GM18951 (cell line): ENCODE measurements around the gene ATXN10.

Experiments used
- POLR2A ChIP-seq: IDR thresholded peaks from 4 replicates; pipeline ENCODE4 v1.6.1; 2011; ENCODE audit warnings: mild to moderate bottlenecking; ENCODE audit not compliant: insufficient read length, insufficient read depth; ENCODE audit errors: extremely low read depth
- in situ Hi-C: fragments of 300-500 bp; cut with MboI; formaldehyde crosslinking; loops from one replicate; pipeline ENCODE4 v1.12.0; 2022; ENCODE audit warnings: low sequenced_read_pairs, mixed read lengths, inconsistent platforms; ENCODE audit not compliant: unreplicated experiment

ATXN10 gene

GRCh38 chr22:45717789-45718188, 46.2 kb downstream of the ATXN10 start:
- in situ Hi-C loops: no loop called here
- TF ChIP-seq POLR2A: no peak

- no peak for TF ChIP-seq POLR2A
- in situ Hi-C loops: no loop called here
Observed at GRCh38 chr22:45718391-45718790, 46.8 kb downstream of the ATXN10 start.

GRCh38 chr22:45720839-45721378, 49.3 kb downstream of the ATXN10 start:
- TF ChIP-seq POLR2A: no peak
- in situ Hi-C loops: no loop called here

DNA sequence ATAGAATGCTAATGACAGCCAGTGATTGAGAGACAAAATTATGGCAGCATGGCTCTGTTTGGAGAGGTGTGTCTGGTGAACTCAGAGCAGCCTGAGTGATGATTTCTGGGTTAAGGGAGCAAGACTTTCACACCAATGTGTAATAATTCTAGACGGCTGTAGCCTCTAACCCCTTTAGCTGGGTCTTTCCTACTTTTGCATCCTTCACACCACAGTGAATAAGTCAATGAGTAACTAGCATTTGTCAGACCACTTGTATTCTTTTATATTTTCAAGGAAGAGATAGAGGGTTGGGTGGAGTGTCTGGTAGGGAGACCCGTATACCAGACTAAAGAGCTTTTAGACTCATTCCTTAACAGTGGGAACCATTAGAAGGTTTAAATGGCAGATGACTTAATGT, 50.4 kb downstream of the ATXN10 start:
- no peak for TF ChIP-seq POLR2A
- in situ Hi-C loops: no loop called here

DNA sequence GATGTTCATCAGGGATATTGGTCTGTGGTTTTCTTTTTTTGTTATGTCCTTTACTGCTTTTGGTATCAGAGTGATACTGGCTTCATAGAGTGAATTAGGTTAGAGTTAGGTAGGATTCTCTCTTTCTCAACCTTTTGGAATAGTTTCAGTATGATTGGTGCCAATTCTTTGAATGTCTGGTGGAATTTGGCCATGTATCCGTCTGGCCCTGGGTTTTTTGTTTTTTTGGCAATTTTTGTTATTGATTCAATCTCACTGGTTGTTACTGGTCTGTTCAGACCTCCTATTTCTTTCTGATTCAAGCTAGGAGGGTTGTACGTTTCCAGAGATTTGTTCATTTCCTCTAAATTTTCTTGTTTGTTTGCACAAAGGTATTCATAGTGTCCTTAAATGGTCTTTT, 54.4 kb downstream of the ATXN10 start:
- in situ Hi-C loops: no loop called here
- TF ChIP-seq POLR2A: no peak

DNA sequence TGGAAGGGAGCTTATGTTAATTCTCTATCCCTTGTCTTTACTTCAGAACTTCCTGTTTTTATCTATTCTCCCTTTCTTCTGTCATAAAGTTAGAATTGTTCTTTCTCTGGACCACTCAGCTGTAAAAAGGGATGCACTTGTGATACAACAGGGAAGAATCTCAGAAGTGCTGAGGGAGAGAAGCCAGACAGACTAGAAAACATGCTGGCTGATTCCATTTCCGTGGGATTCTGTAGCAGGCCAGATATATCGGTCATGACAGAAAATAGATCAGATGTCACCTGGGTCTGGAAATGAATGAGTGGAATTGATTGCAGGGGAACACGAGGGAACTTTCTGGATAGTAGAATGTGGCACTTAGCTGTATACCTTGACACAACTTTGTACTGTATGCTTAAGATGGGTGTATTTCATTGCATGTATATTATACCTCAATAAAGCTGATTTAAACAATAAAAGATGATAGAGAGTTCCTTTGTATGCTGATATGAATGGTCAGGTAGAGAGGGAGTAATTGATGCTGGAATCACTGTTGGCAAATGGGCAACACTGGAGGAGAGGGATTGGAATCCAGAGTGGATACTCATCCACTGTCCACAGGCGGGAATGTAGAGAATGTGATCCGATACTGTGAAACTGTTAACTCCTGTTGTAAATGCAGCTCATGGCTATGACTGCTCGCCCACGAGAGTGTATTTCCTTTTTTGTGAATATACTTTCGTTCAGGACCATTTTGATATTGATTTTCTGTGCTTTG, 59.6 kb downstream of the ATXN10 start:
- no peak for TF ChIP-seq POLR2A
- in situ Hi-C loops: no loop called here

DNA sequence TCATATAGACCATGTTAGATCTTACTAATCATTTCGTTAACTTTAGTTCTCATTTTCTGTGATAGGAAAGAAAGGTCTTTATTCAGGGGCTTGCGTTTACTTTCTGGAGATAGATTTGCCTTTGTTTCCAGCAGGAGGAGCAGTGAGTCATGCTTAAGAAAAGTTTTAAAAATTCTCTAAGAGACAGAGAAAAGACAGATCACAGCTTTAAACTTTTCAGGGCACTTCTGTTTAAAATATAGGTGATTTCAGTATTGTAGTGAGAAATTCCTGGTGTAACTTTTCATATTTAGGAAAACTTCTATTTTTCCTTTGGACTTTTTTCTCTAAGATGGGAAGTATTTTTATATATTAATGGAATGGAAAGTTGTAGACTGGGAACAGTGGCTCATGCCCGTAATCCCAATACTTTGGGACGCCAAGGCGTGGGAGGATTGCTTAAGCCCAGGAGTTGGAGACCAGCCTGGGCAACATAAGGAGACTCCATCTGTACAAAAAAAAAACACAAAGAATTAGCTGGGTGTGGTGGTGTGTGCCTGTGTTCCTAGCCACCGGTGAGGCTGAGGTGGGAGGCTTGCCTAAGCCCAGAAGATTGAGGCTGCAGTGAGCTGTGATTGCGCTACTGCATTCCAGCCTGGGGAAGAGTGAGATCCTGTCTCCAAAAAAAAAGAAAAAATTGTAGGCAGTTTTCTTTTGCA, 60.3 kb downstream of the ATXN10 start:
- in situ Hi-C loops: no loop called here
- TF ChIP-seq POLR2A: no peak

- in situ Hi-C loops: no loop called here
- no peak for TF ChIP-seq POLR2A
Observed at GRCh38 chr22:45735273-45735672, 63.6 kb downstream of the ATXN10 start.

DNA sequence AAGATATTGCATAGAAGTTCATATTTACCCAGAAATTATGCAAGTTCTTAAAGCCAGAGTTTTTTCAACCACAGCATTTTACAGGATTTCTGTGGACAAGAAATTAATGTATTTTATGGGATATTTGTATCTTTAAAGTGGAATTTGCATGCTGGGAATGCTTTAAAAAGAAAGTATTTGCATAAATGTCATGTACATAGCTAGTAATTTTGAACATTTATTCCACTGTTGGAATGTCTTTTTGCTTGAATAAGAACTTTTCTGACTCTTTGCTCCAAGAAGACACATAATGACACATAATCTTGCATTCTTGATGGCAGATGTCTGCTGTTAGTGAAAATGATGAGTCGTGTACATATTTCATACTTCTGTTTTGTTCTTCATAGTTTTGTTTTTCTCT, 66.6 kb downstream of the ATXN10 start:
- TF ChIP-seq POLR2A: no peak
- in situ Hi-C loops: no loop called here

GRCh38 chr22:45740236-45740635, 68.6 kb downstream of the ATXN10 start:
- in situ Hi-C loops: no loop called here
- no peak for TF ChIP-seq POLR2A

GRCh38 chr22:45742866-45743450, 71.3 kb downstream of the ATXN10 start:
- in situ Hi-C loops: no loop called here
- no peak for TF ChIP-seq POLR2A

- TF ChIP-seq POLR2A: no peak
- in situ Hi-C loops: no loop called here
Observed at GRCh38 chr22:45743687-45744086, 72.1 kb downstream of the ATXN10 start.

DNA sequence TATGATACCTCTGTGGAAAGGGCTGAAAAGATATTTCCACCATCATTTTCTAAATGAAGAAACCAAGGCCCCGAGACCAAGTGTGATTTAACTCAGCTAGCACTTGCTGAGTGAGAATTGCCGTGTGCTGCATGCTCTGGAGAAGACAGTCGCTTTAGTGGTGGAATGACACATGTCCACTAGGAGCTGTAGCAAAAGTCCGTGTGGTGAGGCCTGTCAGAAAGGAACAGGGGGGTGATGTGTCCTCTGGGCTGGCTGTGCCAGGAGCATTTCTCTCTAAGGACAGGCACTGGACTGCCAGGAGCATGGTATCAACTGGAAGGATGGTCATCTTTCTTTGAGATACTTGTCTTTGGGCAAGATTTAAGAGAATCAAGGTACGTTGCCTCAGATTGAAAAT, 72.8 kb downstream of the ATXN10 start:
- no peak for TF ChIP-seq POLR2A
- in situ Hi-C loops: no loop called here

GRCh38 chr22:45750626-45751025, 79.0 kb downstream of the ATXN10 start:
- in situ Hi-C loops: no loop called here

DNA sequence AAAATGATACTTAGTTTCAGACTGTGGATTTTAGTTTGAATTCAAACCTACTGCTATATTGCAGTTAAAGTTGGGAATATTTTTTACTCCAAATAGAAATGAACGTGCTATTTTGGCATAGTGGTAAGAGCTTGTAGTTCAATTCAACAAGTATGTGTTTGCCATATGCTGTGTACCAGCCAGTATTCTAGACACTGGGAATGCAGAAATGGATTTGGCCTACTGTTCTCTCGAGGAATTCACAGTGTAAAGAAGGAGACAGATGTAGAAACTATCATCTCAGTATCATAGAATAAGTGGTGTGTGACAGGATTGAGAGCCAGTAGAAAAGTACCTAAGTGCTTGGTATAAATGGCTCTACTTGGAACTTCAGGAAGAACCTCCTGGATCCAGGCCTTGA, 80.4 kb downstream of the ATXN10 start:
- in situ Hi-C loops: no loop called here
- no peak for TF ChIP-seq POLR2A

More at GRCh38 chr22:45750626-45751025, 79.0 kb downstream of the ATXN10 start:
- no peak for TF ChIP-seq POLR2A
